HCT116 (cell line): ENCODE data around the gene CPT1B. TPM values are rescaled to one million over a fixed set of nuclear protein-coding genes. Genes with fewer than 3 reads are reported as not detected.
A peak's percentile ranks its signal among the peaks of the same experiment; 100 is the strongest.
"Not testable (repeated sequence)": the region's sequence is repeated elsewhere in the genome, so short reads cannot be mapped to it uniquely, and the experiment has no call there.

ENCODE experiments used
- ATAC-seq: fragments of 200-7000 bp; cut with Tn5 transposase; 2 replicates; pipeline ENCODE4 v1.9.1; 2020; ENCODE audit warnings: mild to moderate bottlenecking, moderate library complexity
- BruUV-seq: library from RNA; stranded (reverse); fragments of 400-500 nt; replicated peaks from 2 replicates; lab custom pipeline; 2021; lab: Mats Ljungman, UMichigan
- CTCF ChIA-PET: fragments of 300-600 bp; sonication (Branson Sonifier 250); formaldehyde crosslinking; loops from one replicate; lab custom pipeline; 2021; ENCODE audit warnings: antibody characterized with exemption; lab: Charles Lee
- POLR2A ChIA-PET: fragments of 300-600, 350-600 bp; sonication (Branson Sonifier 250); formaldehyde crosslinking; loops from one replicate; lab custom pipeline; 2021; ENCODE audit warnings: antibody characterized with exemption; lab: Charles Lee
- RAD21 ChIA-PET, 2 experiments: fragments of 300-600 bp; sonication (Branson Sonifier 250); formaldehyde crosslinking; loops; one replicate each; lab custom pipeline; 2023; ENCODE audit warnings: low total read pairs in 2 of 2; ENCODE audit not compliant: uncharacterized antibody in 2 of 2, unreplicated experiment in 2 of 2, low non-redundant PET in 1 of 2; lab: Charles Lee
- DNase-seq: peaks from one replicate; pipeline ENCODE4 v3.0.0-alpha.2; 2010; ENCODE audit warnings: low read depth, low spot score
- H2AFZ ChIP-seq: fragments of 200-600 bp; shearing (Covaris generic), sonication (generic); 2 replicates; pipeline ENCODE4 v1.6.1; 2017; ENCODE audit warnings: low read depth, mixed run types, mixed read lengths, antibody characterized with exemption, low read length; ENCODE audit not compliant: poor library complexity, severe bottlenecking
- H3K27ac ChIP-seq: 2 replicates; pipeline ENCODE4 v1.5.1; 2012; ENCODE audit warnings: low read depth, low read length
- H3K27me3 ChIP-seq: fragments of 200-600 bp; sonication (generic); 2 replicates; pipeline ENCODE4 v1.6.1; 2016; ENCODE audit warnings: mixed run types, low read length, mixed read lengths; ENCODE audit not compliant: insufficient read depth
- H3K36me3 ChIP-seq, 2 experiments: fragments of 200-500 bp in 1 of 2; fragments of 200-600 bp in 1 of 2; sonication (Bioruptor generic) in 1 of 2; sonication (generic) in 1 of 2; 2 replicates each; pipeline versions ENCODE4 v1.5.1 to v1.6.1; 2014 to 2016; ENCODE audit warnings: low read length in 2 of 2, inconsistent platforms in 1 of 2, mixed read lengths in 1 of 2, mixed run types in 1 of 2; ENCODE audit not compliant: insufficient read depth in 2 of 2, control insufficient read depth in 1 of 2
- H3K4me1 ChIP-seq, 2 experiments: fragments of 200-600 bp in 1 of 2; sonication (generic) in 1 of 2; 2 replicates each; pipeline versions ENCODE4 v1.5.1 to v1.6.1; 2012 to 2017; ENCODE audit warnings: low read length in 2 of 2, inconsistent platforms in 1 of 2, mild to moderate bottlenecking in 1 of 2, mixed read lengths in 1 of 2, mixed run types in 1 of 2, moderate library complexity in 1 of 2; ENCODE audit not compliant: insufficient read depth in 2 of 2, control insufficient read depth in 1 of 2
- H3K4me2 ChIP-seq: fragments of 200-600 bp; sonication (generic); 2 replicates; pipeline ENCODE4 v1.6.1; 2017; ENCODE audit warnings: mixed run types, low read length, mixed read lengths
- H3K4me3 ChIP-seq, 2 experiments: fragments of 200-600 bp in 1 of 2; sonication (generic) in 1 of 2; replicated peaks in 1 of 2; 2 replicates each; pipeline ENCODE4 v1.5.1; 2011 to 2016; ENCODE audit warnings: low read length in 2 of 2, control low read depth in 1 of 2, low read depth in 1 of 2, mild to moderate bottlenecking in 1 of 2, mixed read lengths in 1 of 2, mixed run types in 1 of 2
- H3K79me2 ChIP-seq: fragments of 200-600 bp; sonication (generic); 2 replicates; pipeline ENCODE4 v1.6.1; 2017; ENCODE audit warnings: mild to moderate bottlenecking, mixed run types, low read length, moderate library complexity, mixed read lengths; ENCODE audit not compliant: insufficient read depth
- H3K9ac ChIP-seq: fragments of 200-600 bp; sonication (generic); 2 replicates; pipeline ENCODE4 v1.6.1; 2016; ENCODE audit warnings: low read length, mixed read lengths
- H3K9me2 ChIP-seq: fragments of 200-600 bp; sonication (generic), shearing (Covaris generic); 2 replicates; pipeline ENCODE4 v1.6.1; 2017; ENCODE audit warnings: mixed run types, mild to moderate bottlenecking, moderate library complexity; ENCODE audit not compliant: insufficient read depth
- H3K9me3 ChIP-seq, 2 experiments: fragments of 200-500 bp in 1 of 2; fragments of 200-600 bp in 1 of 2; sonication (Bioruptor generic) in 1 of 2; sonication (generic) in 1 of 2; 2 replicates each; pipeline ENCODE4 v1.6.1; 2014 to 2017; ENCODE audit warnings: low read length in 2 of 2, mixed read lengths in 2 of 2, inconsistent platforms in 1 of 2, low read depth in 1 of 2, mild to moderate bottlenecking in 1 of 2, mixed run types in 1 of 2, moderate library complexity in 1 of 2; ENCODE audit not compliant: control insufficient read depth in 1 of 2, insufficient read depth in 1 of 2
- H4K20me1 ChIP-seq: fragments of 200-600 bp; sonication (generic), shearing (Covaris generic); 2 replicates; pipeline ENCODE4 v1.6.1; 2017; ENCODE audit warnings: mixed run types, mild to moderate bottlenecking, moderate library complexity; ENCODE audit not compliant: insufficient read depth
- CBX3 ChIP-seq: IDR thresholded peaks from 2 replicates; pipeline ENCODE4 v1.6.1; 2012; ENCODE audit warnings: low read depth
- CEBPB ChIP-seq: IDR thresholded peaks from 2 replicates; pipeline ENCODE4 v1.6.1; 2012; ENCODE audit warnings: low read depth
- EZH2 ChIP-seq: fragments of 200-600 bp; sonication (generic); IDR thresholded peaks from 2 replicates; pipeline ENCODE4 v1.6.1; 2017; ENCODE audit warnings: antibody characterized with exemption, mixed run types
- FOSL1 ChIP-seq: IDR thresholded peaks from 2 replicates; pipeline ENCODE4 v1.6.1; 2012; ENCODE audit warnings: low read depth
- JUND ChIP-seq: IDR thresholded peaks from 2 replicates; pipeline ENCODE4 v1.6.1; 2012
- POLR2AphosphoS5 ChIP-seq: IDR thresholded peaks from 2 replicates; pipeline ENCODE4 v1.6.1; 2011; ENCODE audit warnings: mild to moderate bottlenecking, low read depth, low read length, moderate library complexity
- RAD21 ChIP-seq: IDR thresholded peaks from 2 replicates; pipeline ENCODE4 v1.6.1; 2012; ENCODE audit warnings: low read depth, mild to moderate bottlenecking
- SIN3A ChIP-seq: IDR thresholded peaks from 2 replicates; pipeline ENCODE4 v1.6.1; 2012; ENCODE audit warnings: low read depth
- SP1 ChIP-seq: IDR thresholded peaks from 2 replicates; pipeline ENCODE4 v1.6.1; 2012; ENCODE audit warnings: low read depth
- SRF ChIP-seq: IDR thresholded peaks from 2 replicates; pipeline ENCODE4 v1.6.1; 2012; ENCODE audit warnings: low read depth
- TCF7L2 ChIP-seq: IDR thresholded peaks from 2 replicates; pipeline ENCODE4 v1.7.0; 2011; ENCODE audit warnings: borderline replicate concordance, inconsistent platforms; ENCODE audit not compliant: insufficient read depth, insufficient read length; ENCODE audit errors: extremely low read depth
- intact Hi-C: fragments of 100-400 bp; cut with micrococcal nuclease; formaldehyde crosslinking; loops from 2 replicates; pipeline ENCODE4 v1.10.0; 2022
- total RNA-seq: library from RNA; stranded (reverse); gene quantifications from one replicate; pipeline ENCODE4 v1.2.1, GENCODE V29; 2021; ENCODE audit not compliant: unreplicated experiment
- TF ChIP-seq, protein P1 (sequence below): IDR thresholded peaks from 2 replicates; pipeline ENCODE4 v1.6.1; 2012
- TF ChIP-seq, protein P2 (sequence below), 3 experiments: fragments of 200-600 bp in 1 of 3; sonication (generic) in 1 of 3; IDR thresholded peaks in 2 of 3; conservative IDR thresholded peaks in 1 of 3; 2 replicates each; pipeline ENCODE4 v1.5.1; 2012 to 2017; ENCODE audit warnings: low read depth in 2 of 3, low read length in 2 of 3, antibody characterized with exemption in 1 of 3, borderline replicate concordance in 1 of 3, control low read depth in 1 of 3, mild to moderate bottlenecking in 1 of 3, mixed read lengths in 1 of 3, mixed run types in 1 of 3, moderate library complexity in 1 of 3; ENCODE audit not compliant: insufficient read depth in 1 of 3
- TF ChIP-seq, protein P3 (sequence below): IDR thresholded peaks from 2 replicates; pipeline ENCODE4 v1.6.1; 2011; ENCODE audit warnings: mild to moderate bottlenecking, low read length, moderate library complexity; ENCODE audit not compliant: insufficient replicate concordance; ENCODE audit errors: extremely low read depth
- TF ChIP-seq, protein P4 (sequence below): IDR thresholded peaks from 2 replicates; pipeline ENCODE4 v1.6.1; 2012

The CPT1B gene
- total RNA-seq, 1 experiment from 2014 or later: 35.1 TPM

DNA sequence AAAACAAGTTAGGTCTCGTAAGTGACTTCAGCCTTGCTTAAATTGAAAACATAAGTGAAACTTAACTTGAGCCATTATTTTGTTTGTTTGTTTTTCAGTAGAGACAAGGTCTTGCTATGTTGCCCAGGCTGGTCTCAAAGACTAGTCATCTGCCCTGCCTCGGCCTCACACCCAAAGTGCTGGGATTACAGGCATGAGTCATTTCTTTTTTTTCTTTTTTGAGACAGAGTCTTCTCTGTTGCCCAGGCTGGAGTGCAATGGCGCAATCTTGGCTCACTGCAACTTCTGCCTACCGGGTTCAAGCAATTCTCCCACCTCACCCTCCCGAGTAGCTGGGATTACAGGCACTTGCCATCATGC, 36.6 kb downstream of the CPT1B start:
- BruUV-seq, H3K9ac ChIP-seq, H3K27ac ChIP-seq, H3K9me3 ChIP-seq, H2AFZ ChIP-seq, RAD21 ChIA-PET: not testable (repeated sequence)
- H3K4me1 ChIP-seq: peaks cover 13 to 52% of the 10 kb centered on the region in 2 experiments; a peak in 3 of 4 replicates
- H3K4me2 ChIP-seq: peak overlapping the region; percentile 55
- peak overlapping the region in 1 of 2 experiments; percentile 11; a peak in 1 of 4 replicates for H3K4me3 ChIP-seq
- TF ChIP-seq, protein P1, sequence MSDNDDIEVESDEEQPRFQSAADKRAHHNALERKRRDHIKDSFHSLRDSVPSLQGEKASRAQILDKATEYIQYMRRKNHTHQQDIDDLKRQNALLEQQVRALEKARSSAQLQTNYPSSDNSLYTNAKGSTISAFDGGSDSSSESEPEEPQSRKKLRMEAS: peak; percentile 49; the same call in 1 of the 2 replicates
- TF ChIP-seq CBX3 (peak; percentile 63; the same call in 1 of the 2 replicates), CEBPB (peak; percentile 91)
- TF ChIP-seq, all 23 proteins: peak for 3; not testable (repeated sequence) for 20
- H3K36me3 ChIP-seq, intact Hi-C loops, H3K79me2 ChIP-seq, H3K27me3 ChIP-seq, H3K9me2 ChIP-seq, DNase-seq, H4K20me1 ChIP-seq: not testable (repeated sequence)
- ChIA-PET CTCF (interaction anchor here (3.0 kb wide), 1 partner anchor 21 kb away, joined by 9 read pairs; the partner anchor contains the start of gene SYCE3), POLR2A (interaction anchor here (1.0 to 1.5 kb wide), 2 partner anchors 16 to 21 kb away, joined by 3 to 4 read pairs; partner anchors contain the start of genes SCO2 and SYCE3)
- peak; percentile 28; the same call in 1 of the 2 replicates for ATAC-seq

DNA sequence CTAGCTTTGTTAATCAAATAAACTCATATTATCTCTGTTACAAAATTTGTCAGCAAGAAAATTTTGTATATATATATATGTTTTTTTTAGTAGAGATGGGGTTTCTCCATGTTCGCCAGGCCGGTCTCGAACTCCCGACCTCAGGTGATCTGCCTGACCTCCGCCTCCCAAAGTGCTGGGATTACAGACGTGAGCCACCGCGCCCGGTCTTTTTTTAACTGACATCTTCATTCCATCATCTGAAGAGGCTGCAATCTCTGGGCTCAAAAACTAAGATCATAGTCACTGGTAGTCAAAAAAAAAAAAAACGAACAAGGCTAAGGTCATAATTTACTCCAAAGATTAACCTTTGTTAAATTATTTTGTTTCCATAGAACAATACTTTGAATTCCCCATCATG, 37.8 kb downstream of the CPT1B start:
- TF ChIP-seq EZH2 (no peak), SIN3A (no peak), JUND (no peak), SP1 (no peak), TCF7L2 (no peak), POLR2AphosphoS5 (no peak), CBX3 (no peak), FOSL1 (no peak), SRF (no peak), RAD21 (no peak)
- TF ChIP-seq, protein P2, sequence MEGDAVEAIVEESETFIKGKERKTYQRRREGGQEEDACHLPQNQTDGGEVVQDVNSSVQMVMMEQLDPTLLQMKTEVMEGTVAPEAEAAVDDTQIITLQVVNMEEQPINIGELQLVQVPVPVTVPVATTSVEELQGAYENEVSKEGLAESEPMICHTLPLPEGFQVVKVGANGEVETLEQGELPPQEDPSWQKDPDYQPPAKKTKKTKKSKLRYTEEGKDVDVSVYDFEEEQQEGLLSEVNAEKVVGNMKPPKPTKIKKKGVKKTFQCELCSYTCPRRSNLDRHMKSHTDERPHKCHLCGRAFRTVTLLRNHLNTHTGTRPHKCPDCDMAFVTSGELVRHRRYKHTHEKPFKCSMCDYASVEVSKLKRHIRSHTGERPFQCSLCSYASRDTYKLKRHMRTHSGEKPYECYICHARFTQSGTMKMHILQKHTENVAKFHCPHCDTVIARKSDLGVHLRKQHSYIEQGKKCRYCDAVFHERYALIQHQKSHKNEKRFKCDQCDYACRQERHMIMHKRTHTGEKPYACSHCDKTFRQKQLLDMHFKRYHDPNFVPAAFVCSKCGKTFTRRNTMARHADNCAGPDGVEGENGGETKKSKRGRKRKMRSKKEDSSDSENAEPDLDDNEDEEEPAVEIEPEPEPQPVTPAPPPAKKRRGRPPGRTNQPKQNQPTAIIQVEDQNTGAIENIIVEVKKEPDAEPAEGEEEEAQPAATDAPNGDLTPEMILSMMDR (IDR thresholded peaks at IDR 0.05 in 2 of 3, conservative IDR thresholded peaks at IDR 0.05 in 1 of 3; ENCODE audit: borderline replicate concordance in 1 of 3, insufficient read depth in 1 of 3, low read depth in 2 of 3, low read length in 2 of 3): no peak
- TF ChIP-seq, protein P3, sequence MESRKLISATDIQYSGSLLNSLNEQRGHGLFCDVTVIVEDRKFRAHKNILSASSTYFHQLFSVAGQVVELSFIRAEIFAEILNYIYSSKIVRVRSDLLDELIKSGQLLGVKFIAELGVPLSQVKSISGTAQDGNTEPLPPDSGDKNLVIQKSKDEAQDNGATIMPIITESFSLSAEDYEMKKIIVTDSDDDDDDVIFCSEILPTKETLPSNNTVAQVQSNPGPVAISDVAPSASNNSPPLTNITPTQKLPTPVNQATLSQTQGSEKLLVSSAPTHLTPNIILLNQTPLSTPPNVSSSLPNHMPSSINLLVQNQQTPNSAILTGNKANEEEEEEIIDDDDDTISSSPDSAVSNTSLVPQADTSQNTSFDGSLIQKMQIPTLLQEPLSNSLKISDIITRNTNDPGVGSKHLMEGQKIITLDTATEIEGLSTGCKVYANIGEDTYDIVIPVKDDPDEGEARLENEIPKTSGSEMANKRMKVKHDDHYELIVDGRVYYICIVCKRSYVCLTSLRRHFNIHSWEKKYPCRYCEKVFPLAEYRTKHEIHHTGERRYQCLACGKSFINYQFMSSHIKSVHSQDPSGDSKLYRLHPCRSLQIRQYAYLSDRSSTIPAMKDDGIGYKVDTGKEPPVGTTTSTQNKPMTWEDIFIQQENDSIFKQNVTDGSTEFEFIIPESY: no peak
- TF ChIP-seq, protein P4, sequence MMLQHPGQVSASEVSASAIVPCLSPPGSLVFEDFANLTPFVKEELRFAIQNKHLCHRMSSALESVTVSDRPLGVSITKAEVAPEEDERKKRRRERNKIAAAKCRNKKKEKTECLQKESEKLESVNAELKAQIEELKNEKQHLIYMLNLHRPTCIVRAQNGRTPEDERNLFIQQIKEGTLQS: no peak
- TF ChIP-seq, all 23 proteins: peak for 0
- Histone ChIP-seq H3K9me3 (no peaks in the 10 kb centered on the region), H3K4me2 (no peak overlapping the region), H2AFZ (no peak overlapping the region), H3K4me1 (peaks cover 13 to 52% of the 10 kb centered on the region in 2 experiments; a peak in 3 of 4 replicates), H3K79me2 (no peaks in the 10 kb centered on the region), H3K4me3 (no peak overlapping the region), H4K20me1 (no peaks in the 10 kb centered on the region), H3K36me3 (no peaks in the 10 kb centered on the region), H3K27ac (no peak overlapping the region), H3K9me2 (no peaks in the 10 kb centered on the region), H3K9ac (no peak overlapping the region), H3K27me3 (no peaks in the 10 kb centered on the region)
- intact Hi-C loops: no loop called here
- DNase-seq (no peak), ATAC-seq (no peak)
- ChIA-PET POLR2A (interaction anchor here (0.7 to 1.5 kb wide), 2 partner anchors 11 to 23 kb away, joined by 4 read pairs; partner anchors contain the start of gene SYCE3), RAD21 (no interaction called here), CTCF (interaction anchor here (1.0 to 3.0 kb wide), 2 partner anchors 15 to 23 kb away, joined by 5 to 9 read pairs; partner anchors contain the start of genes SCO2 and SYCE3)
- BruUV-seq: no TSS peak
